Prostate gland (tissue), 2 donors: ENCODE data around the gene GGTLC2. TPM values are rescaled to one million over a fixed set of nuclear protein-coding genes. Genes with fewer than 3 reads are reported as not detected.

Source experiments
- DNase-seq: peaks from one replicate; pipeline ENCODE4 v3.0.0-alpha.2; 2019; ENCODE audit warnings: low spot score
- H3K27ac ChIP-seq, 2 donors: fragments of 200-600 bp; sonication (generic); 2 replicates each; pipeline ENCODE4 v1.5.1; 2017 to 2019
- H3K27me3 ChIP-seq: fragments of 200-600 bp; sonication (generic); replicated peaks from 2 replicates; pipeline ENCODE4 v1.5.1; 2019; ENCODE audit not compliant: insufficient read depth
- H3K36me3 ChIP-seq, 2 donors: fragments of 200-600 bp; sonication (generic); 1 replicate in 1 of 2; 2 replicates in 1 of 2; pipeline versions ENCODE4 v1.5.1 to v1.8.1; 2017 to 2019
- H3K4me1 ChIP-seq: fragments of 200-600 bp; sonication (generic); replicated peaks from 2 replicates; pipeline ENCODE4 v1.5.1; 2019
- H3K4me3 ChIP-seq, 2 donors: fragments of 200-600 bp; sonication (generic); 2 replicates each; pipeline ENCODE4 v1.5.1; 2017 to 2019
- H3K9me3 ChIP-seq: fragments of 200-600 bp; sonication (generic); 2 replicates; pipeline ENCODE4 v1.5.1; 2017
- CTCF ChIP-seq, 4 experiments: fragments of 200-600 bp in 2 of 4; fragments of 450-650 bp in 2 of 4; sonication (generic) in 2 of 4; IDR thresholded peaks; 1 replicate in 3 of 4; 2 replicates in 1 of 4; pipeline ENCODE4 v1.5.1; 2016 to 2019; ENCODE audit warnings: antibody characterized with exemption in 4 of 4, mild to moderate bottlenecking in 2 of 4, moderate library complexity in 2 of 4
- POLR2A ChIP-seq: fragments of 450-650 bp; IDR thresholded peaks from one replicate; pipeline ENCODE4 v1.6.1; 2016; ENCODE audit warnings: antibody characterized with exemption, mild to moderate bottlenecking
- POLR2AphosphoS5 ChIP-seq: sonication (generic); formaldehyde crosslinking; IDR thresholded peaks from one replicate; pipeline ENCODE4 v1.6.1; 2017; ENCODE audit warnings: antibody characterized with exemption
- WGBS: methylation state at CpG from one replicate; pipeline ENCODE4 v1.1.5; 2018; 5-methylcytosine and 5-hydroxymethylcytosine counted together
- intact Hi-C: fragments of 100-400 bp; cut with DNase I; formaldehyde crosslinking; loops from one replicate; pipeline ENCODE4 v1.14.2; 2022
- total RNA-seq, 2 donors: library from RNA; depleted of rRNA; stranded (reverse); fragments of >200 nt; gene quantifications; one replicate each; pipeline ENCODE4 v1.1.0, GENCODE V29; 2016

Gene GGTLC2
- total RNA-seq, 2 donors from 2014 or later: 1.4 TPM; not detected in 1

GRCh38 chr22:22678970-22679369 is 34.6 kb downstream of the GGTLC2 start:
- Histone ChIP-seq H3K4me3 (no peak overlapping the region), H3K36me3 (no peaks in the 10 kb centered on the region), H3K27me3 (no peaks in the 10 kb centered on the region), H3K9me3 (no peaks in the 10 kb centered on the region), H3K4me1 (no peaks in the 10 kb centered on the region), H3K27ac (no peak overlapping the region)
- 92% methylated on average over 4 of the region's 4 CpGs for WGBS
- TF ChIP-seq POLR2A: no peak
- no peak for TF ChIP-seq CTCF (IDR thresholded peaks at IDR 0.05)
- TF ChIP-seq POLR2AphosphoS5: no peak
- intact Hi-C loops: no loop called here
- no peak for DNase-seq

- WGBS: 95% methylated on average over 4 of the region's 4 CpGs
- H3K27ac ChIP-seq: no peak overlapping the region
- no peaks in the 10 kb centered on the region for H3K9me3 ChIP-seq
- intact Hi-C loops: no loop called here
- TF ChIP-seq POLR2AphosphoS5 (no peak), CTCF (IDR thresholded peaks at IDR 0.05) (no peak), POLR2A (no peak)
- H3K27me3 ChIP-seq: no peaks in the 10 kb centered on the region
- H3K4me1 ChIP-seq: no peaks in the 10 kb centered on the region
- H3K4me3 ChIP-seq: no peak overlapping the region
- DNase-seq: no peak
- no peaks in the 10 kb centered on the region for H3K36me3 ChIP-seq
Observed at GRCh38 chr22:22680396-22680795, 36.0 kb downstream of the GGTLC2 start.

GRCh38 chr22:22681221-22681739 is 36.9 kb downstream of the GGTLC2 start:
- H3K9me3 ChIP-seq: no peaks in the 10 kb centered on the region

GRCh38 chr22:22682196-22682595 is 37.8 kb downstream of the GGTLC2 start:
- WGBS: 91% methylated on average over 1 of the region's 1 CpG
- no peak for TF ChIP-seq POLR2AphosphoS5
- no peak for TF ChIP-seq POLR2A
- TF ChIP-seq CTCF (IDR thresholded peaks at IDR 0.05): no peak
- intact Hi-C loops: no loop called here
- H3K4me1 ChIP-seq: no peaks in the 10 kb centered on the region
- no peaks in the 10 kb centered on the region for H3K36me3 ChIP-seq
- no peaks in the 10 kb centered on the region for H3K27me3 ChIP-seq
- no peak for DNase-seq
- no peak overlapping the region for H3K27ac ChIP-seq
- H3K4me3 ChIP-seq: no peak overlapping the region
- no peaks in the 10 kb centered on the region for H3K9me3 ChIP-seq

More at GRCh38 chr22:22681221-22681739, 36.9 kb downstream of the GGTLC2 start:
- Histone ChIP-seq H3K4me1 (no peaks in the 10 kb centered on the region), H3K27ac (no peak overlapping the region), H3K4me3 (no peak overlapping the region), H3K36me3 (no peaks in the 10 kb centered on the region), H3K27me3 (no peaks in the 10 kb centered on the region)
- intact Hi-C loops: no loop called here
- 42% methylated on average over 3 of the region's 3 CpGs for WGBS
- no peak for TF ChIP-seq POLR2A
- TF ChIP-seq POLR2AphosphoS5: no peak
- no peak for TF ChIP-seq CTCF (IDR thresholded peaks at IDR 0.05)
- DNase-seq: no peak

GRCh38 chr22:22682807-22683667 is 38.6 kb downstream of the GGTLC2 start:
- H3K4me1 ChIP-seq: no peaks in the 10 kb centered on the region
- no peaks in the 10 kb centered on the region for H3K27me3 ChIP-seq
- no peak overlapping the region for H3K4me3 ChIP-seq
- no peak overlapping the region for H3K27ac ChIP-seq
- no peak for DNase-seq
- no peaks in the 10 kb centered on the region for H3K36me3 ChIP-seq
- TF ChIP-seq POLR2A (no peak), CTCF (IDR thresholded peaks at IDR 0.05) (no peak), POLR2AphosphoS5 (no peak)
- WGBS: 71% methylated on average over 5 of the region's 5 CpGs
- intact Hi-C loops: no loop called here
- H3K9me3 ChIP-seq: no peaks in the 10 kb centered on the region
